Erythroblast (primary cell): ENCODE results near the gene SGTB.
A peak's percentile ranks its signal among the peaks of the same experiment; 100 is the strongest.
"Not testable (repeated sequence)": the region's sequence is repeated elsewhere in the genome, so short reads cannot be mapped to it uniquely, and the experiment has no call there.

ENCODE experiments used
- DNase-seq, 2 experiments: peaks; one replicate each; lab custom pipeline; 2025; lab: John Stamatoyannopoulos, UW
- GATA1 ChIP-seq: IDR thresholded peaks from 2 replicates; pipeline ENCODE4 v1.6.1; 2011; ENCODE audit warnings: low read depth, mild to moderate bottlenecking, control low read depth, low read length, moderate library complexity
- POLR2A ChIP-seq: IDR thresholded peaks from 2 replicates; pipeline ENCODE4 v1.6.1; 2011; ENCODE audit warnings: mild to moderate bottlenecking, low read length

Gene SGTB

GRCh38 chr5:65668696-65669095 lies 53.2 kb downstream of the SGTB start:
- DNase-seq, result no peak
- TF ChIP-seq GATA1 (no peak), POLR2A (no peak)

- TF ChIP-seq POLR2A (no peak), GATA1 (no peak)
- DNase-seq, result no peak
These were observed 57.9 kb downstream of the SGTB start for GRCh38 chr5:65663804-65664521.

- TF ChIP-seq POLR2A (no peak), GATA1 (no peak)
- peak in 1 of 2 experiments; percentile 4 for DNase-seq
These were observed 67.2 kb downstream of the SGTB start for GRCh38 chr5:65654713-65655112.

- TF ChIP-seq GATA1 (no peak), POLR2A (no peak)
- no peak for DNase-seq
These were observed 70.8 kb downstream of the SGTB start for GRCh38 chr5:65651144-65651543.

GRCh38 chr5:65647941-65648340 lies 74.0 kb downstream of the SGTB start:
- TF ChIP-seq POLR2A, result no peak
- no peak for TF ChIP-seq GATA1
- DNase-seq, result no peak

- no peak for DNase-seq
These were observed 75.0 kb downstream of the SGTB start for GRCh38 chr5:65646938-65647337.

GRCh38 chr5:65640240-65640639 lies 81.7 kb downstream of the SGTB start:
- DNase-seq, result no peak
- no peak for TF ChIP-seq GATA1
- TF ChIP-seq POLR2A, result no peak

More at GRCh38 chr5:65646938-65647337, 75.0 kb downstream of the SGTB start:
- TF ChIP-seq POLR2A (no peak), GATA1 (no peak)

- no peak for DNase-seq
- TF ChIP-seq GATA1, result no peak
- no peak for TF ChIP-seq POLR2A
These were observed 90.9 kb downstream of the SGTB start for GRCh38 chr5:65630981-65631380.

DNA sequence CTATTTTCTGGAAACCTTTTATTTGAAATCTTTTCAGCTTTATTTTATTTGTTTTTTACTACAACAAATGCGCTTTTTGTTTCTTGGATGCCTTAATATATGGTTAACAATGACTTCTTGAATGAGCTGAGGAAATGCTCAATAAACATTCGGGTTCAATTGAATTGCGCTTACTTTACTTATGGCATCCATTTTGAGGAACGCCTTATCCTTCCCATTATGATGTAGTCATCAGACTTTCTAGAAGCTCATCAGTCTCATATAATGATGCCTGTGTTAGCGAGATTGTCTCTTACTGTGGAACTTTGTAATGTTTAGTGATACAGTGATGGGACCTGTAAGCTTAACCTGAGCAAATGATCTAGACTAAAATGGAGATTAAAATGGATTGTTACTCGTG lies 96.2 kb downstream of the SGTB start:
- peak; percentile 33 to 39 for DNase-seq
- no peak for TF ChIP-seq POLR2A
- no peak for TF ChIP-seq GATA1

- no peak for TF ChIP-seq GATA1
- peak; percentile 49 for TF ChIP-seq POLR2A
- peak; percentile 94 to 95 for DNase-seq
These were observed 97.0 kb downstream of the SGTB start, which contains the start of the genes SHLD3 and TRAPPC13 for GRCh38 chr5:65624571-65625555. Gene SHLD3 (plus strand): TSS chr5:65625027. CDS start chr5:65629588, 4,561 bp downstream. Gene TRAPPC13 (plus strand): TSS chr5:65625027. CDS start chr5:65625061, 34 bp downstream.

GRCh38 chr5:65624025-65624570 lies 97.8 kb downstream of the SGTB start, which contains the start of gene TRIM23:
Gene TRIM23 (minus strand): TSS chr5:65624333. CDS start chr5:65624274, 59 bp downstream.
- TF ChIP-seq GATA1 (no peak), POLR2A (peak; percentile 69)

DNA sequence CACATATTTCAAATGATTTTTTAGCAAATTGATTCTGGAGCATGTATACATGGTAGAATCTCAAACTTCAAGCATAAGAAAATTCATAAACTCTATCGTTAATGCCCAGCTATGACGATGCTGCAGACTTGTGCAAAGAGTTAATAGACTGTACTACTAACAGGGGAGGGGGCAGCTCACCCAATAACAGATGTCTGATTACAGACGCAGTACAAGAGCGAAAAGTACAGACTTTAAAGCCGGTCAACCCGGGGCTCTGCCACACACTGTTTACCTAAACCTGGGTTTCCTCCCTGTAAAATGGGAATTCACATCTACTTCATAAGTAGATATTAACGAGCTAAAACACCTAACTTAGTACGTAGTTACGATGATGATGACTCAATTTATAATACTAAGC lies 98.4 kb downstream of the SGTB start:
- TF ChIP-seq GATA1 (no peak), POLR2A (no peak)
- peak; percentile 42 to 69 for DNase-seq

More at GRCh38 chr5:65624025-65624570, 97.8 kb downstream of the SGTB start, which contains the start of gene TRIM23:
- DNase-seq, result peak; percentile 95

DNA sequence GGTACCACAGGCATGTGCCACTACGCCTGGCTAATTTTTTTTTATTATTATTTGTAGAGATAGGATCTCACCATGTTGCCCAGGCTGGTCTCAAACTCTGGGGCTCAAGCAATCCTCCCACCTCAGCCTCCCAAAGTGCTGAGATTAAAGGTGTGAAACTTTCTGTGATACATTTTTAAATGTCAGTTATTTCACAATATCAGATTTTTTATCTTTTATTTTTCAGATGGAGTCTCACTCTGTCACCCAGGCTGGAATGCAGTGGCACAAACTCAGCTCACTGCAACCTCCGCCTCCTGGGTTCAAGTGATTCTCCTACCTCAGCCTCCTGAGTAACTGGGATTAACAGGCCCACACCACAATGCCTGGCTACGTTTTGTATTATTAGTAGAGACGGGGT lies 99.9 kb downstream of the SGTB start:
- not testable (repeated sequence) for DNase-seq
